GM23338 (cell line): ENCODE data around the gene HDDC3. TPM values are rescaled to one million over a fixed set of nuclear protein-coding genes. Genes with fewer than 3 reads are reported as not detected.

Experiments used
- ATAC-seq: fragments of 200-7000 bp; cut with Tn5 transposase; 3 replicates; pipeline ENCODE4 v1.9.1; 2020
- DNase-seq: peaks from one replicate; pipeline ENCODE4 v3.0.0-alpha.2; 2015; ENCODE audit warnings: low spot score
- H2AFZ ChIP-seq: fragments of 200-600 bp; sonication (generic); 2 replicates; pipeline ENCODE4 v1.8.0; 2016; ENCODE audit warnings: antibody characterized with exemption, mild to moderate bottlenecking, moderate library complexity
- H3F3A ChIP-seq: fragments of 200-600 bp; sonication (generic); replicated peaks from 2 replicates; pipeline ENCODE4 v1.8.0; 2017; ENCODE audit warnings: antibody characterized with exemption, mixed run types, low read depth
- H3K27ac ChIP-seq: fragments of 200-600 bp; sonication (generic); 2 replicates; pipeline ENCODE4 v1.6.1; 2016; ENCODE audit warnings: low read depth
- H3K27me3 ChIP-seq: fragments of 200-600 bp; sonication (generic); 2 replicates; pipeline ENCODE4 v1.8.0; 2016; ENCODE audit warnings: mild to moderate bottlenecking, mixed run types, moderate library complexity; ENCODE audit not compliant: insufficient read depth
- H3K36me3 ChIP-seq: fragments of 200-600 bp; sonication (generic); 2 replicates; pipeline ENCODE4 v1.8.0; 2016; ENCODE audit warnings: mild to moderate bottlenecking; ENCODE audit not compliant: insufficient read depth
- H3K4me1 ChIP-seq: fragments of 200-600 bp; sonication (generic); 2 replicates; pipeline ENCODE4 v1.8.0; 2016; ENCODE audit warnings: mild to moderate bottlenecking, moderate library complexity; ENCODE audit not compliant: insufficient read depth
- H3K4me2 ChIP-seq: fragments of 200-600 bp; sonication (generic); 2 replicates; pipeline ENCODE4 v1.7.1; 2017; ENCODE audit warnings: mixed run types
- H3K4me3 ChIP-seq: fragments of 200-600 bp; sonication (generic); 2 replicates; pipeline ENCODE4 v1.6.1; 2016; ENCODE audit warnings: mixed run types
- H3K79me2 ChIP-seq: fragments of 200-600 bp; sonication (generic); replicated peaks from 2 replicates; pipeline ENCODE4 v1.8.0; 2017; ENCODE audit warnings: mild to moderate bottlenecking; ENCODE audit not compliant: insufficient read depth
- H3K9me2 ChIP-seq: fragments of 200-600 bp; sonication (generic); 2 replicates; pipeline ENCODE4 v1.8.0; 2017; ENCODE audit not compliant: insufficient read depth
- H4K20me1 ChIP-seq: fragments of 200-600 bp; sonication (generic); replicated peaks from 2 replicates; pipeline ENCODE4 v1.8.0; 2017; ENCODE audit warnings: mild to moderate bottlenecking; ENCODE audit not compliant: insufficient read depth
- H3K27ac Mint-ChIP-seq: 2 replicates; pipeline ENCODE4 v1.8.0; 2020; ENCODE audit warnings: inconsistent platforms, mild to moderate bottlenecking, moderate library complexity, mixed read lengths
- H3K27me3 Mint-ChIP-seq: 3 replicates; pipeline ENCODE4 v1.8.0; 2022; ENCODE audit warnings: low read depth, mild to moderate bottlenecking, moderate library complexity, mixed read lengths, inconsistent platforms; ENCODE audit not compliant: insufficient read depth, poor library complexity
- H3K36me3 Mint-ChIP-seq: 3 replicates; pipeline ENCODE4 v1.8.0; 2021; ENCODE audit warnings: low read depth, mild to moderate bottlenecking, inconsistent platforms, moderate library complexity, mixed read lengths
- H3K4me1 Mint-ChIP-seq: 3 replicates; pipeline ENCODE4 v1.8.0; 2020; ENCODE audit warnings: mild to moderate bottlenecking, inconsistent platforms, mixed read lengths
- H3K4me3 Mint-ChIP-seq: 3 replicates; pipeline ENCODE4 v1.8.0; 2021; ENCODE audit warnings: moderate library complexity, mild to moderate bottlenecking, inconsistent platforms, mixed read lengths
- H3K9me3 Mint-ChIP-seq: 3 replicates; pipeline ENCODE4 v1.8.0; 2020; ENCODE audit warnings: moderate library complexity, mild to moderate bottlenecking, inconsistent platforms, mixed read lengths
- ETS1 ChIP-seq: IDR thresholded peaks from 2 replicates; pipeline ENCODE4 v1.6.1; 2016; ENCODE audit warnings: antibody characterized with exemption
- EZH2phosphoT487 ChIP-seq: fragments of 200-600 bp; sonication (generic); IDR thresholded peaks from one replicate; pipeline ENCODE4 v1.8.1; 2018; ENCODE audit warnings: antibody characterized with exemption; ENCODE audit not compliant: unreplicated experiment
- POLR2AphosphoS5 ChIP-seq: IDR thresholded peaks from 2 replicates; pipeline ENCODE4 v1.6.1; 2016; ENCODE audit warnings: antibody characterized with exemption, low read depth
- ZNF114 ChIP-seq: fragments of 250-450 bp; sonication (Bioruptor Pico); IDR thresholded peaks from 2 replicates; pipeline ENCODE4 v1.5.0; 2020; ENCODE audit warnings: mild to moderate bottlenecking, moderate library complexity
- ZNF331 ChIP-seq: fragments of 250-450 bp; sonication (Bioruptor Pico); IDR thresholded peaks from 2 replicates; pipeline ENCODE4 v1.5.0; 2020; ENCODE audit warnings: low read depth, mild to moderate bottlenecking, moderate library complexity
- polyA plus RNA-seq: library from polyadenylated mRNA; unstranded; fragments of >200 nt; fragmentation: Nextera tagmentation; extraction: Ambion mirVana; gene quantifications from 2 replicates; pipeline ENCODE4 v1.2.1, GENCODE V29; 2016
- total RNA-seq: library from RNA; depleted of rRNA; stranded (reverse); fragments of >200 nt; shearing (Covaris generic); gene quantifications from 2 replicates; pipeline ENCODE4 v1.2.3, GENCODE V29; 2014
- TF ChIP-seq, protein P1 (sequence below): IDR thresholded peaks from one replicate; pipeline ENCODE4 v1.6.1; 2018; ENCODE audit warnings: antibody characterized with exemption; ENCODE audit not compliant: unreplicated experiment

HDDC3 gene
- total and polyA plus RNA-seq, 2 experiments from 2014 or later, result 17.4 to 19.0 TPM

DNA sequence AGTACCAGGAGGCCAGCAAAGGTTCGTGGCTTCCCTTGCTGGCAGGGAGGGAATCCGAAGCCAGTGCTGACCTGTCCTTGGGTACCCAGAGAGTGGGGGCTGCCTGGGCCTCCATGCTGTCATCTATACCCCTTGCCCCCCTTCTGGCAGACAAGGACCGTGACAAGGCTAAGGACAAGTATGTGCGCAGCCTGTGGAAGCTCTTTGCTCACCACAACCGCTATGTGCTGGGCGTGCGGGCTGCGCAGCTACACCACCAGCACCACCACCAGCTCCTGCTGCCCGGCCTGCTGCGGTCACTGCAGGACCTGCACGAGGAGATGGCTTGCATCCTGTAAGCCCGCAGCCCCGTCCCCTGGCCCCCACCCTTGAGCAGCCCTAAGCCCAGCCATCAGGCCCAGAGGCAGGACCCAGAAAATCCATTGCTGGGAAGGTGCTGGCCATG, 45.3 kb downstream of the HDDC3 start:
- TF ChIP-seq ZNF331 (CRISPR knock-in tag) (no peak), POLR2AphosphoS5 (no peak), ETS1 (no peak)
- Mint-ChIP-seq H3K4me3 (no peak overlapping the region), H3K36me3 (peaks cover 2% of the 10 kb centered on the region; the same call in 1 of the 3 replicates), H3K4me1 (peaks cover 22% of the 10 kb centered on the region), H3K9me3 (no peaks in the 10 kb centered on the region), H3K27ac (no peak overlapping the region), H3K27me3 (peaks cover 12% of the 10 kb centered on the region)
- Histone ChIP-seq H2AFZ (no peak overlapping the region), H3K27ac (no peak overlapping the region), H3K36me3 (no peaks in the 10 kb centered on the region), H3K79me2 (no peaks in the 10 kb centered on the region), H3K4me3 (no peak overlapping the region), H3F3A (0 out of 2 replicates have a peak, but pooled peaks cover 5% of the 10 kb centered on the region), H3K9me2 (no peaks in the 10 kb centered on the region), H4K20me1 (no peaks in the 10 kb centered on the region), H3K27me3 (no peaks in the 10 kb centered on the region), H3K4me1 (peaks cover 13% of the 10 kb centered on the region), H3K4me2 (no peak overlapping the region)
- DNase-seq (no peak), ATAC-seq (no peak)

DNA sequence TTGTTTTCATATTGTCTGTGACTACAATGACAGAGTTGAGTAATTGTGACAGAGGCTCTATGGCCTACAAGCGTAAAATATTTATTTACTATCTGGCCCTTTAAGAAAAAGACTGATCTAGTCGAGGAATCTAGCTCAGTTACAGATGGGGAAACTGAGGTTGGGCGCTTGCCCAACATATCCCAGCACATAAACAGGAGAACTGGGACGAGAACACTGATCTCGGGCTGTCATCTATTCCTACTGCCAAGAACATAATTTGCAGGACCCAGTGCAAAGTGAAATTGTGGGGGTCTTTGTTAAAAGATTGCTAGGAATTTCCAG, 46.1 kb downstream of the HDDC3 start:
- 0 out of 2 replicates have a peak, but pooled peaks cover 5% of the 10 kb centered on the region for H3F3A ChIP-seq
- H2AFZ ChIP-seq, result no peak overlapping the region
- Mint-ChIP-seq H3K27me3 (peaks cover 5% of the 10 kb centered on the region), H3K9me3 (no peaks in the 10 kb centered on the region), H3K36me3 (no peaks in the 10 kb centered on the region; the same call in 2 of the 3 replicates), H3K4me1 (peaks cover 22% of the 10 kb centered on the region), H3K27ac (no peak overlapping the region), H3K4me3 (no peak overlapping the region)
- no peak for DNase-seq
- no peaks in the 10 kb centered on the region for H3K9me2 ChIP-seq
- TF ChIP-seq ZNF114 (CRISPR knock-in tag) (no peak), POLR2AphosphoS5 (no peak), EZH2phosphoT487 (no peak)
- TF ChIP-seq, protein P1, sequence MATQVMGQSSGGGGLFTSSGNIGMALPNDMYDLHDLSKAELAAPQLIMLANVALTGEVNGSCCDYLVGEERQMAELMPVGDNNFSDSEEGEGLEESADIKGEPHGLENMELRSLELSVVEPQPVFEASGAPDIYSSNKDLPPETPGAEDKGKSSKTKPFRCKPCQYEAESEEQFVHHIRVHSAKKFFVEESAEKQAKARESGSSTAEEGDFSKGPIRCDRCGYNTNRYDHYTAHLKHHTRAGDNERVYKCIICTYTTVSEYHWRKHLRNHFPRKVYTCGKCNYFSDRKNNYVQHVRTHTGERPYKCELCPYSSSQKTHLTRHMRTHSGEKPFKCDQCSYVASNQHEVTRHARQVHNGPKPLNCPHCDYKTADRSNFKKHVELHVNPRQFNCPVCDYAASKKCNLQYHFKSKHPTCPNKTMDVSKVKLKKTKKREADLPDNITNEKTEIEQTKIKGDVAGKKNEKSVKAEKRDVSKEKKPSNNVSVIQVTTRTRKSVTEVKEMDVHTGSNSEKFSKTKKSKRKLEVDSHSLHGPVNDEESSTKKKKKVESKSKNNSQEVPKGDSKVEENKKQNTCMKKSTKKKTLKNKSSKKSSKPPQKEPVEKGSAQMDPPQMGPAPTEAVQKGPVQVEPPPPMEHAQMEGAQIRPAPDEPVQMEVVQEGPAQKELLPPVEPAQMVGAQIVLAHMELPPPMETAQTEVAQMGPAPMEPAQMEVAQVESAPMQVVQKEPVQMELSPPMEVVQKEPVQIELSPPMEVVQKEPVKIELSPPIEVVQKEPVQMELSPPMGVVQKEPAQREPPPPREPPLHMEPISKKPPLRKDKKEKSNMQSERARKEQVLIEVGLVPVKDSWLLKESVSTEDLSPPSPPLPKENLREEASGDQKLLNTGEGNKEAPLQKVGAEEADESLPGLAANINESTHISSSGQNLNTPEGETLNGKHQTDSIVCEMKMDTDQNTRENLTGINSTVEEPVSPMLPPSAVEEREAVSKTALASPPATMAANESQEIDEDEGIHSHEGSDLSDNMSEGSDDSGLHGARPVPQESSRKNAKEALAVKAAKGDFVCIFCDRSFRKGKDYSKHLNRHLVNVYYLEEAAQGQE, result no peak
- H3K4me3 ChIP-seq, result no peak overlapping the region
- H3K27me3 ChIP-seq, result no peaks in the 10 kb centered on the region
- no peaks in the 10 kb centered on the region for H3K36me3 ChIP-seq
- no peaks in the 10 kb centered on the region for H4K20me1 ChIP-seq
- no peak overlapping the region for H3K4me2 ChIP-seq
- H3K27ac ChIP-seq, result no peak overlapping the region
- peaks cover 13% of the 10 kb centered on the region for H3K4me1 ChIP-seq
- no peak for ATAC-seq
- H3K79me2 ChIP-seq, result no peaks in the 10 kb centered on the region
